GM18870 (cell line): ENCODE results near the gene PROC.

Experiments used
- ATAC-seq: cut with Tn5 transposase; IDR thresholded peaks from one replicate; pipeline ENCODE4 v1.9.1; 2021; ENCODE audit warnings: moderate library complexity; ENCODE audit not compliant: unreplicated experiment

Gene PROC

DNA sequence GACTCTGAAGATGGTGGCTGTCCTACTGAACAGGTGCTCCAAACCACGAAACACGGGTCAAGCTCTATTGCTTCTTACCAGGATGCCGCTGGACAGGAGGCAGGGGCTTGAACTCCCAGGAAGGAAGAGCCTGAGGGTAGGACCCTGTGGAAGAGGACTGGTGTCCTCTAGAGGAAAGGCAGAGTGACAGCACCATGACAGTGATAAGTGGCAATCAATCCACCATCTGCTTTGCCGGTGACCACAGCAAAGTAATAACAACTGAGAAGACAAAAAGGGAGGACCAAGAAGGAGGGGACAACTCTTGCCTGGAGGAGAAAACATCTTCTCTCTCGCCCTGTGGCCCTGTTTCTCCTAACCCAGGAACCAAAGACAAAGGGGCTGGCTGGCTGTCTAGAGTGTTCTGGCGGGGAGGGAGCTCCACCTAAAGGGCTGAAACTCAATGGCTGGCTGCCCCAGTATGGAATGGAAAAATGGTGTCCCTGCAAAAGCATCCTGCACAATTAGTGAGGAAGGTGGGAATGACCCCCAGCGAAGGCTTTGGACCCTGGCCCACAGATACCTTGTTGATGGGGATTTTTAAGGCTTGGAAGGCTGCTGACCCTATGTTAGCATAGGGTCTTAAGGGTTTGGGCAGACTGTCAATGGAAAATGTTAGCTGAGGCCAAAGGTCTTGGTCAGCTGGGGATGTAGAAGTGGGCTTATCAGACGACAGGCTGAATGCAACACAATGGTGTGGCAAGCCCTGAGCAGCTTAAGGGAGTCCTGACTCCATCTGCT lies 35.4 kb downstream of the PROC start:
- no peak for ATAC-seq

DNA sequence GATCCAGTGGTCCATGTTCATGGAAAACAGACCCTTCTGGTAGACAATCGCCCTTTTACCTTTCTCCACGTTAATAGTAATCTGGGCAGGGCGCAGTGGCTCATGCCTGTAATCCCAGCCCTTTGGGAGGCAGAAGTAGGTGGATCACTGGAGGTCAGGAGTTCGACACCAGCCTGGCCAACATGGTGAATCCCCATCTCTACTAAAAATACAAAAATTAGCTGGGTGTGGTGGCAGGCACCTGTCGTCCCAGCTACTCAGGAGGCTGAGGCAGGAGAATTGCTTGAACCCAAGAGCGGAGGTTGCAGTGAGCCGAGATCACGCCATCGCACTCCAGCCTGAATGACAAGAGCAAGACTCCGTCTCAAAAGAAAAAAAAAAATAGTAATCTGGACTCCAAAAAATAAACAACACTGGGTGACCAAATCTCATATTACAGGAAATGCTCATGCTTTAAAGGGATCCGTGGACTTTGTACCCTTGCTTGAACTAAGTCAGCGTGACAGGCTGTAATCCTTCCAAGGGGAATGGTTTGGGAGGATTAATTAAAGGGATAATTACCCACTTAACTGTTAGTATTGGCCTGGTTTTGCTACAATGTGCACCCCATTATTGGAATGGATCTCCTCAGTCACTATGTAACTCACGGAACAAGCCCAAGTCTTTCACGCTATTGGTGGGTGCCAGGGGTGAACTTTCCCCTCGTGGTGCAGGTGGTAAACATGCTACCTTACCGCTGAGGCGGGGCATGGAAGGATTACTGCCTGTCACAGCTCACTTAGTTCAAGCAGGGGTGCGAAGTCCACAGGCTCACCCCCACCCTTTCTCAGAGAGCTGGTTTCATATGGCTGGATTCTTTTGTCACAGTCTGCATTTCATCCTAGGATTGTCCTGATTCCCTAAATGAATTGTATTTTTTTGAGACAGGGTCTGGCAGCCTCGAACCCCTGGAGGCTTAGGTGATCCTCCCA lies 36.7 kb downstream of the PROC start:
- no peak for ATAC-seq

DNA sequence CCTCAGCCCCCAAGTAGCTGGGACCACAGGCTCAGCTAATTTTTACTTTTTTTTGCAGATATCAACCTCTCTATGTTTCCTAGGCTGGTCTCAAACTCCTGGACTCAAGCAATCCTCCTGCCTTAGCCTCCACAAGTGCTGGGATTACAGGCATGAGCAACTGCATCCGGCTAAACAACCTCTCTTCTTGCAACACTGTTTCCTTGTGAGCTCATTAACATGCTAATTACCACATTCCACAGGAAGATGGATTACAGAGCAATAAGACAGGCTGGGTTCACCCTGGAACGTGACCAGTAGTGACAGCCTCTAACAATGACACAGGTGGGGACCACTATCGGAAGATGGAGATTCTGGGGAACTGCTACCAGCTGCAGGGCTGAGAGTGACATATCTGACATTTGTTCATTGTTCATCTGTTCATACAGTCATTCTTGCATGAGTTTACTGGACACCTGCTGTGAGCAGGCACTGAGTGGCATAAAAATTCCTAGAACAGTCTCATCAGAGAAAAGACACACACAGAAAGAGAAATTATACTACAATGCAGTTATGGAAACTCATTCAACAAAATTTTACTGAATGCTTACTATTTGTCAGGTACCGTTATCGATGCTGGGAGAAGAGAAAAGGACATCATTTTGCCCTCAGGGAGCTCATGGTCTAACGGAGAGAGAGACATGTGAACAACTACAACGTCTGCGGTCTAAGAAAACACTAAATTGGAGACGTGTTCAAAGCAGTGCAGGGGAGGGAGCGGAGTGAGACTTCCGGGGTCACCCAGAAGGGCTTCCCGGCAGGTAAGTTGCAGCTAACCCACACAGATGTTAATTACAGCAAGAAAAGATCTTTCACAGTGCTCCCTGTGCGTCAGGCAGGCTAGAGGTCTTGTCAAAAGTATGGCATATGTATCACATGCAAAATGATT lies 37.6 kb downstream of the PROC start:
- ATAC-seq: no peak

DNA sequence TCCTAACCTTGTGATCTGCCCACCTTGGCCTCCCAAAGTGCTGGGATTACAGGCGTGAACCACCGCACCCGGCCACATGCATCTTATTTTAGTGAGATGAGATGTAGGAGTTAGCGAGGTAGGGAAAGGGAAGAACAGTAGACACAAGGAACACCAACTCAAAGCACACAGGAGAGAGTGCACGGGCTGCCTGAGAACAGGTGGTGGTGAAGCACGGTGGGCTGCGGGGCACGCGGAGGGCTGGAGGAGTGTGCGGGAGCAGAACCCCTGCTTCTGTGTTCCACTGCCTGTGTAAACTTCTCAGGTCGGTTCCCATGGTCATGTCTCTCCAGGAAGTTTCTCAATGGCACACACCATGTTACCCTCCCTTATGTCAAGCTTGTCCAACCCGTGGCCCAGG lies 38.7 kb downstream of the PROC start:
- no peak for ATAC-seq

DNA sequence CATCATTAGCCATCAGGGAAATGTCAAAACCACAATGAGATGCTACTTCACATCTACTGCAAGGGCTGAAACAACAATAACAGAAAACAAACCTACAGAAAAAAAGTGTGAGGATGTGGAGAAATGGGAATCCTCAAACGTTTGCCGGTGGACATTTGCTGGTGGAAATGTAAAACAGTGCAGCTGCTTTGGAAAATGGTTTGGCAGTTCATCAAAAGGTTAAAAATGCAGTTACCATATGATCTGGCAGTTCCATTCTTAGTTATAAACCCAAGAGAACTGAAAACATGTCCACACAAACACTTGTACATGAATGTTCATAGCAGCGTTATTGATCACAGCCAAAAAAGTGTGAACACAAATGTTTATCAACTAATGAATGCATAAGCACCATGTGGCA lies 44.2 kb downstream of the PROC start:
- ATAC-seq: no peak

DNA sequence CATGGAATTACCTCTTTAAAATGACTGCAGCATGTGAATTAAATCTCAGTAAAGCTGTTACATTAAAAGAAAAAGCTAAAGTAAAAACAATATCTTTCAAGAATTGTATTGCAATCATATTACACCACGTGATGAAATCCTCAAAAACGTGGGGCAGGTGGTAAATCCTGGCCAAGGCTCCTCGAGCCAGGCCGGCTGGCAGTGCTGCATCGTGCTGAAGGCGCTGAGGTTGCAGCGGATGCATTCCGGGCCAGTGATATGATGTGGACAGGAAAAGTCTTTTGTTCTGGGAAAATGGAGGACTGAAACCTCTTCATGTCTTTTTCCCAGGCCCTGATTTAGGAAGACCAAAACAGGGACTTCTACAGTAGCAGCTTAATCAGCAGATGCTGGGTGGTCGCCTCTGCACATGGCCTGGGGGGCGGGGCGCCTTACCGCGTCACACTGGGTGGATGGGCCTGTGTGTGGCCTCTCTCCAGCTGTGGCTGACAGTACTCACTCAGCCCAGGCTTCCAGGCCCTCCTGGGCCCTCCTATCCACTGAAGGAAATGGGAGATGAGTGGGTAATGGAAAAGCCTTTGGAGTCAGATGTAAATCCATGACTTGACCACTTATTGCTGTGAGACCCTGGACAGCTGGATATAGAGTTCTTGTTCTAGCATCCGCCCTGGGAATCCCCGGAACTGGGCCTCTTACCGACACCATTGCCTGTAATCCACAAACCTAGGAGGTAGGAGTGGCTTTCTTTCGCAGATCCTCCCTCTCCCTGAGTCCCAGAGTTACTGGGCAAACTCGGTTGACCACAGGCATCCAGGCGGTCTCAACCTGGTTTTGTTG lies 45.1 kb downstream of the PROC start:
- no peak for ATAC-seq

DNA sequence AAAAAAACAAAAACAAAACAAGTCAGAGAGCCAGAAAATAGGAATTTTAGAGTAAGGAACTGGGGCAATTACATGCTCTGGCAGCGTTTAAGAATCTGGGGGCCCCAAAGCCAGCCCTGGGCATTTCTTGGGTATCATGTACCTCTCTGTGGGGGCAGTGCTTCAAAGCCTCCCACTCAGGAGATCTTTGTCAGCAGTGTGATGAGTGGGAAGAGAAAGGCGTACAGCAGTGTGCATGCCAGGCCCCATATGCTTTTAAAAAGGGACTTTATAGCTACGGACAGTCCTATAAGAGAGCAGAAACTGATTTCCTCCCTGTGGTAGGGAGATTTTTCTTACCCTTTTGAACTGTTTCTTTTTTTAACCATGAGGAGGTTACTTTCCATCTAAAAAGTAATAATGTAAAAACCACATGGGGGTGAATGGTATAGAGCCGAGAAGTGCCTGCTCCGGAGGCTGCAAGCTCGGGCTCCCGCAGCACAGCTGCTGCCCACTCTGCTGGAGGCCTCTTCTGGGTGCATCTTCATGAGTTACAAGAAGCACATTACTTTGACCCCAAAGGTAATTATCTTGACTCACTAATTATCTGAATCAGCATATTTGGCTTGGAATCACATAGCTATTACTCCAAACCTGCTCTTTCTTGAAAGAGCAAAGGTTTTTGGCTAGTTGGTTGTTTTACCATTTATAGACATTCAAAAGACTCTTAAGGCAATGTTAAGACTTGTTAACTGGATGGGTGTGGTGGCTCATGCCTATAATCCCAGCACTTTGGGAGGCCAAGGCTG lies 46.4 kb downstream of the PROC start:
- ATAC-seq: no peak

DNA sequence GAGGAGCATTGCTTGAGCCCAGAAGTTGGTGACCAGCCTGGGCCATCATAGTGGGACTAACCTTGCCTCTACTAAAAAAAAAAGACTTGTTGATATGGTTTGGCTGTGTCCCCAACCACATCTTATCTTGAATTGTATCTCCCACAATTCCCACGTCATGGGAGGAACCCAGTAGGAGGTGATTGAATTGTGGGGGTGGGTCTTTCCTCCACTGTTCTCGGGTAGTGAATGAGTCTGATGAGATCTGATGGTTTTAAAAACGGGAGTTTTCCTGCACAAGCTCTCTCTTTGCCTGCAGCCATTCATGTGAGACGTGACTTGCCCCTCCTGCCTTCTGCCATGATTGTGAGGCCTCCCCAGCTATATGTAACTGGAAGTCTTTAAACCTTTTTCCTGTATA lies 47.0 kb downstream of the PROC start:
- ATAC-seq: no peak

DNA sequence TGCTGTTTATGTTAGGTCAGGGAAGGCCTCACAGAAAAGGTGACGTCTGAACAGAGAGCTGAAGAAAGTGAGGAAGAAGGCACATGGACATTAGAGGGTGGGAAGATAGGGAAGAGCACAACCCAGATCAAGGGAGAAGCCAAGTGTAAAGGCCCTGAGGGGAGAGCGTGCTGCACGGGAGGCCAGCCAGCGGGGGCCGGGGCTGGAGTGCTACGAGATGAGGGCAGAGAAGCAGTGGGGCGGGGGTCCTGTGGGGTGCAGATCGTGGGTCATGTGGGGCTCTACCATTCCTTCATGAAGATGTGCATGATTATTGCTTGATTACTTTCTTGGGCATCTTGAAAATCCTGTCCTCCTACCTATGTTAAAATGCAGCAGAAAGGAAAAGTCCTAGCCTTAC lies 50.8 kb downstream of the PROC start:
- no peak for ATAC-seq

DNA sequence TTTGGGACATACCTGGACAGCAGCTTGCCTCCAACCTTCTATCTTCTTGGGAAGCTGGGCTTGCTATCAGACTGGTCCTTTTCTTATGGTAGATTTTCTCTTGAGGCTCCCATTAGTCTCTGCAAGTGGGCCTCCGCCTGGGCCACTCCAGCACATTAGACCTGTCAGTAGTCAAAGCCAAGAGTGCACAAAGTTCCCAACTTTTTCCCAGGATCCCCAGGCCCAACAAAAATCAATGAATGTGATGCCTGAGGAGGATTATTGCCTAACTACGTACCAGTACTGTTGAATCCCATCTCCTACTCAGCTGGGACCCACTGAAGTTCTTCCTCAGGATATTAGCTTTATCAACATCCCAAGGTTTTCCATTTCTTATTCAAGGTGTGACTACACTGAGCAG lies 51.7 kb downstream of the PROC start:
- no peak for ATAC-seq

DNA sequence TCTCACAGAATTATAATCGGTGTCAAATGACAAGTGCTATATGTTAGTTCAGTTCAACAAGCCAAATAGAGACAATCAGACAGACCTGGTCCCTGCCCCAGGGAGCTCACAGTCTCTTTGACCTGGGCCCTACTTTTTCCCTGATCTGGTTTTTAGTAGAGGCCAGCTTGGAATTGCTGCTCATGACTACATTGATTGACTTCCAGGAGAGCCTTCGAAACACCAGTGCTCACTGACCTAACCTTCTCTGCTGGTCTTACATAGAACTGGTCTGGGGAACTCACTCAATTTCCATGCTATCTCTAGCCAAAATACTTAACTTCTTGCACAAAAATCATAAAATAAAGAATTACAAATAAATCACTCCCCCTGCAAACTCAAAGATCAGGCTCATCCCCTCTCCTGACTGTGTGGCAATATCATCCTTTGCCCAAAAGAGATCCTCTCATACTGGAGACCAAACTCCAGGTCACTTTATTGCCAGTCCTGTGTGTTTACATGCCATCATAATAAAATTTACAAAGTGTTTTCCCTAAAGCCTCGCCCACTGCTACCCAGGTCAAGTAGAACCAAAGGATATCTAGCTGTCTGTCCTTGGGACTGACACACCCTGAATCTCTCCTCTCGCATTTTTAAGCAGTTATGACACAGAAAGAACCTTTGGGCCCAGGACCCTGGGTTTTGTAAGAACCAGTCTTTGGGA lies 53.2 kb downstream of the PROC start:
- ATAC-seq: no peak

DNA sequence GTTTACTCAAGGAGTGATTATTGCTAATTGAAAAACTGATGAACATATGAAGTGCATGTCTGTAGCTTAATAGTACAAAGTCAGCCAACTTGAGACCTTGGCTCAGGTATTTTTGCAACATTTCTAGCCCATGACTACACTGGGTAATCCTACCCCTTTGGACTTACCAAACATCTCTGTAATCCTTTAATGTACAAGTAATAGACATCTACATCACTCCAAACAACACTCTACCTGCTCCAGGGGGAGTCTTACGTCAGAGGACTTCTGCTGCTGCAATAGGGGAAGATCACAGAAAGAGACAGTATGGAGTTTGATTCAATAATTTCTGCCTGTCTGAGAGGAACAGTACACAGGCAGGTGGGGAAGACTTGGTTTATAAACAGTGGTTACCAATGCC lies 54.0 kb downstream of the PROC start:
- ATAC-seq: no peak

DNA sequence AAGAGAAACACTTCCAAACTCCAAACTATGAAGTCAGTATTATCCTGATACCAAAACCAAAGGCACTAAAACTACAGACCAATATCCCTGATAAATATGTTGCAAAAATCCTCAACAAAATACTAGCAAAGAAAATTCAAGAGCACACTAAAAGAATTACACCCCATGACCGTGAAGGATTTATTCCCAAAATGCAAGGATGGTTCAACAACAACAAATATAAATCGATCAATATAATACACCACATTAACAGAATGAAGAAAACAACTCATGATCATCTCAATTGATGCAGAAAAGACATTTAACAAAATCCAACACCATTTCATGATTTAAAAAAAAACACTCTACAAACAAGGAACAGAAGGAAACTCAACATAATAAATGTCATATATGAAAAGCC lies 57.6 kb downstream of the PROC start:
- ATAC-seq: no peak
